ENCODE measurements around the gene FSCN2. TPM values are rescaled to one million over a fixed set of nuclear protein-coding genes. Genes with fewer than 3 reads are reported as not detected.

Gene FSCN2
- total RNA-seq, 1 experiment from 2014 or later: 1.2 TPM

GRCh38 chr17:81513753-81514488, 14.3 kb upstream of the FSCN2 start:
- no peak for DNase-seq (ENCODE audit: low read depth, low spot score)
- H3K27ac ChIP-seq (ENCODE audit: low read length): peak overlapping the region; percentile 94
- peaks cover 35% of the 10 kb centered on the region for H3K4me1 ChIP-seq (ENCODE audit: control insufficient read depth, insufficient read depth, low read length)
- intact Hi-C loops (cut with micrococcal nuclease; ENCODE audit: unreplicated experiment): no loop called here
- peak overlapping the region; percentile 66 to 68 for H3K4me3 ChIP-seq (ENCODE audit: low read depth in 2 of 2, low read length in 2 of 2)
- ChIA-PET POLR2A (interaction anchor here (0.7 kb wide), 2 partner anchors 119 to 369 kb away, joined by 3 to 5 read pairs; partner anchors contain the start of gene BAHCC1), CTCF (interaction anchor here (0.6 kb wide), 1 partner anchor 285 kb away, joined by 3 read pairs; no protein-coding TSS in a partner anchor)
- no peaks in the 10 kb centered on the region for H3K27me3 ChIP-seq (ENCODE audit: control insufficient read depth, insufficient read depth, low read length)
- peaks cover 31% of the 10 kb centered on the region for H3K36me3 ChIP-seq (ENCODE audit: control insufficient read depth, insufficient read depth, low read length)
- no TSS peak for BruUV-seq (replicated peaks)
- peak; percentile 37 for TF ChIP-seq POLR2AphosphoS5 (IDR thresholded peaks at IDR 0.05; ENCODE audit: low read depth, low read length)
- TF ChIP-seq, protein P1, sequence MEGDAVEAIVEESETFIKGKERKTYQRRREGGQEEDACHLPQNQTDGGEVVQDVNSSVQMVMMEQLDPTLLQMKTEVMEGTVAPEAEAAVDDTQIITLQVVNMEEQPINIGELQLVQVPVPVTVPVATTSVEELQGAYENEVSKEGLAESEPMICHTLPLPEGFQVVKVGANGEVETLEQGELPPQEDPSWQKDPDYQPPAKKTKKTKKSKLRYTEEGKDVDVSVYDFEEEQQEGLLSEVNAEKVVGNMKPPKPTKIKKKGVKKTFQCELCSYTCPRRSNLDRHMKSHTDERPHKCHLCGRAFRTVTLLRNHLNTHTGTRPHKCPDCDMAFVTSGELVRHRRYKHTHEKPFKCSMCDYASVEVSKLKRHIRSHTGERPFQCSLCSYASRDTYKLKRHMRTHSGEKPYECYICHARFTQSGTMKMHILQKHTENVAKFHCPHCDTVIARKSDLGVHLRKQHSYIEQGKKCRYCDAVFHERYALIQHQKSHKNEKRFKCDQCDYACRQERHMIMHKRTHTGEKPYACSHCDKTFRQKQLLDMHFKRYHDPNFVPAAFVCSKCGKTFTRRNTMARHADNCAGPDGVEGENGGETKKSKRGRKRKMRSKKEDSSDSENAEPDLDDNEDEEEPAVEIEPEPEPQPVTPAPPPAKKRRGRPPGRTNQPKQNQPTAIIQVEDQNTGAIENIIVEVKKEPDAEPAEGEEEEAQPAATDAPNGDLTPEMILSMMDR (IDR thresholded peaks at IDR 0.05): no peak
- TF ChIP-seq TCF7L2 (IDR thresholded peaks at IDR 0.05; ENCODE audit: low read depth, low read length): no peak
- H3K9me3 ChIP-seq (ENCODE audit: control insufficient read depth, insufficient read depth, low read depth, low read length): no peaks in the 10 kb centered on the region
- ATAC-seq: peak; percentile 9
- in situ Hi-C loops (cut with HindIII; ENCODE audit: low pct_unique_long_range_greater_than_20kb, low sequenced_read_pairs): no loop called here

DNA sequence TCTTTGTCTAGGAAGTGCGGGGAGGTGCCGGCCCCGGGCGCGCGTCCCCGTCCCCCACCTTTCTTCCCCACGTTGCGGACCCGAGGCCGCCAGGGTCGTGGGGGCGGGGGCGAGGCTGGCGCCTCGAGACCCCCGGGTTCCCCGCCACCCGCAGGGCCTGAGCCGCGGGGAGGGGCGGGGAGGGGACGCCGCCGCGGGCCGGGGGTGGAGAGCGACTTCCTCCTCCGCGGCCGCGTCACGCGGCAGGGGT, 13.8 kb upstream of the FSCN2 start:
- intact Hi-C loops (cut with micrococcal nuclease; ENCODE audit: unreplicated experiment): no loop called here
- POLR2A ChIA-PET: interaction anchor here (0.7 kb wide), 1 partner anchor 370 kb away, joined by 3 read pairs; no protein-coding TSS in a partner anchor
- CTCF ChIA-PET: interaction anchor here (0.6 kb wide), 1 partner anchor 286 kb away, joined by 3 read pairs; no protein-coding TSS in a partner anchor
- no peak for DNase-seq (ENCODE audit: low read depth, low spot score)
- no peaks in the 10 kb centered on the region for H3K27me3 ChIP-seq (ENCODE audit: control insufficient read depth, insufficient read depth, low read length)
- in situ Hi-C loops (cut with HindIII; ENCODE audit: low pct_unique_long_range_greater_than_20kb, low sequenced_read_pairs): no loop called here
- no TSS peak for BruUV-seq (replicated peaks)
- peak overlapping the region; percentile 66 to 68 for H3K4me3 ChIP-seq (ENCODE audit: low read depth in 2 of 2, low read length in 2 of 2)
- H3K27ac ChIP-seq (ENCODE audit: low read length): peak overlapping the region; percentile 94
- H3K36me3 ChIP-seq (ENCODE audit: control insufficient read depth, insufficient read depth, low read length): peaks cover 26% of the 10 kb centered on the region
- no peaks in the 10 kb centered on the region for H3K9me3 ChIP-seq (ENCODE audit: control insufficient read depth, insufficient read depth, low read depth, low read length)
- no peak for TF ChIP-seq POLR2AphosphoS5 (IDR thresholded peaks at IDR 0.05; ENCODE audit: low read depth, low read length)
- TF ChIP-seq SIN3A (IDR thresholded peaks at IDR 0.05; ENCODE audit: borderline replicate concordance, insufficient read depth, low read depth, low read length): no peak
- TF ChIP-seq, protein P1 (IDR thresholded peaks at IDR 0.05): no peak
- no peak for TF ChIP-seq REST (IDR thresholded peaks at IDR 0.05; ENCODE audit: insufficient read depth in 1 of 2, low read depth in 2 of 2, low read length in 1 of 2)
- no peak for TF ChIP-seq TCF7L2 (IDR thresholded peaks at IDR 0.05; ENCODE audit: low read depth, low read length)
- ATAC-seq: no peak
- peaks cover 30% of the 10 kb centered on the region for H3K4me1 ChIP-seq (ENCODE audit: control insufficient read depth, insufficient read depth, low read length)

All from Panc1 (cell line).